GM20000 (cell line): ENCODE results near the gene B3GALT5.

Source experiments
- DNase-seq: peaks from one replicate; pipeline ENCODE4 v3.0.0; 2012; ENCODE audit warnings: low spot score
- CTCF ChIP-seq: IDR thresholded peaks from 2 replicates; pipeline ENCODE4 v1.5.1; 2012; ENCODE audit warnings: mild to moderate bottlenecking, control low read depth; ENCODE audit errors: extremely low read depth, missing control alignments

The B3GALT5 gene

GRCh38 chr21:39655589-39655988 is 42.8 kb downstream of the B3GALT5 start:
- DNase-seq, result no peak
- no peak for TF ChIP-seq CTCF

GRCh38 chr21:39656209-39656608 is 43.5 kb downstream of the B3GALT5 start:
- DNase-seq, result no peak
- TF ChIP-seq CTCF, result no peak

- DNase-seq, result no peak
Observed at GRCh38 chr21:39657091-39657689, 44.5 kb downstream of the B3GALT5 start.

GRCh38 chr21:39658066-39658465 is 45.3 kb downstream of the B3GALT5 start:
- no peak for DNase-seq
- no peak for TF ChIP-seq CTCF

More at GRCh38 chr21:39657091-39657689, 44.5 kb downstream of the B3GALT5 start:
- TF ChIP-seq CTCF, result no peak

- TF ChIP-seq CTCF, result no peak
Observed at GRCh38 chr21:39659070-39659815, 46.5 kb downstream of the B3GALT5 start.

GRCh38 chr21:39660191-39660980 is 47.6 kb downstream of the B3GALT5 start:
- TF ChIP-seq CTCF, result no peak
- no peak for DNase-seq

More at GRCh38 chr21:39659070-39659815, 46.5 kb downstream of the B3GALT5 start:
- DNase-seq, result no peak

- no peak for DNase-seq
- TF ChIP-seq CTCF, result no peak
Observed at GRCh38 chr21:39661121-39661520, 48.4 kb downstream of the B3GALT5 start.
